OCI-LY7 (cell line): ENCODE data around the gene CXCL1. TPM values are rescaled to one million over a fixed set of nuclear protein-coding genes. Genes with fewer than 3 reads are reported as not detected.

Experiments
- BruUV-seq: library from RNA; stranded (reverse); fragments of 400-500 nt; replicated peaks from 2 replicates; lab custom pipeline; 2021; lab: Mats Ljungman, UMichigan
- CTCF ChIA-PET: fragments of 300-600 bp; sonication (Branson Sonifier 250); formaldehyde crosslinking; loops from one replicate; lab custom pipeline; 2022; ENCODE audit warnings: antibody characterized with exemption; ENCODE audit not compliant: unreplicated experiment; lab: Charles Lee
- POLR2A ChIA-PET: fragments of 300-600 bp; sonication (Branson Sonifier 250); formaldehyde crosslinking; loops from one replicate; lab custom pipeline; 2022; ENCODE audit warnings: antibody characterized with exemption; lab: Charles Lee
- DNase-seq: peaks from one replicate; pipeline ENCODE4 v3.0.0-alpha.2; 2015; ENCODE audit warnings: low spot score
- H2AFZ ChIP-seq: fragments of 200-600 bp; sonication (generic), shearing (Covaris generic); 2 replicates; pipeline ENCODE4 v1.6.1; 2014; ENCODE audit warnings: mild to moderate bottlenecking, antibody characterized with exemption, low read length, moderate library complexity
- H3K27ac ChIP-seq: fragments of 200-600 bp; sonication (generic); 2 replicates; pipeline ENCODE4 v1.5.1; 2014; ENCODE audit warnings: mixed run types, low read depth, mild to moderate bottlenecking, moderate library complexity, low read length, inconsistent platforms; ENCODE audit not compliant: poor library complexity, severe bottlenecking
- H3K36me3 ChIP-seq: fragments of 200-600 bp; sonication (generic); 2 replicates; pipeline ENCODE4 v1.6.1; 2014; ENCODE audit warnings: mild to moderate bottlenecking, antibody characterized with exemption, low read length, moderate library complexity, mixed read lengths; ENCODE audit not compliant: insufficient read depth
- H3K4me1 ChIP-seq: fragments of 200-600 bp; sonication (generic); 2 replicates; pipeline ENCODE4 v1.5.1; 2014; ENCODE audit warnings: mild to moderate bottlenecking, low read length; ENCODE audit not compliant: insufficient read depth, poor library complexity, severe bottlenecking
- H3K4me2 ChIP-seq: fragments of 200-600 bp; sonication (generic); 2 replicates; pipeline ENCODE4 v1.6.1; 2014; ENCODE audit warnings: mild to moderate bottlenecking, low read length
- H3K4me3 ChIP-seq: fragments of 200-600 bp; sonication (generic); 2 replicates; pipeline ENCODE4 v1.5.1; 2014; ENCODE audit warnings: mild to moderate bottlenecking, low read depth, low read length; ENCODE audit not compliant: poor library complexity, severe bottlenecking
- H3K79me2 ChIP-seq: fragments of 200-600 bp; sonication (generic); 2 replicates; pipeline ENCODE4 v1.6.1; 2016; ENCODE audit warnings: low read depth, mild to moderate bottlenecking, low read length, moderate library complexity, mixed read lengths; ENCODE audit not compliant: insufficient read depth
- H3K9me2 ChIP-seq: fragments of 200-600 bp; sonication (generic); 2 replicates; pipeline ENCODE4 v1.6.1; 2016; ENCODE audit warnings: mild to moderate bottlenecking, low read length, mixed read lengths; ENCODE audit not compliant: insufficient read depth
- H3K9me3 ChIP-seq: fragments of 200-600 bp; sonication (generic); 2 replicates; pipeline ENCODE4 v1.6.1; 2014; ENCODE audit warnings: mild to moderate bottlenecking, mixed run types, low read length, mixed read lengths
- H4K20me1 ChIP-seq: fragments of 200-600 bp; sonication (generic); 2 replicates; pipeline ENCODE4 v1.6.1; 2014; ENCODE audit warnings: mild to moderate bottlenecking, antibody characterized with exemption, low read length, moderate library complexity, mixed read lengths; ENCODE audit not compliant: insufficient read depth
- CTCF ChIP-seq: fragments of 200-600 bp; sonication (generic); conservative IDR thresholded peaks from 2 replicates; pipeline ENCODE4 v1.5.1; 2014; ENCODE audit warnings: mild to moderate bottlenecking, antibody characterized with exemption, low read length, moderate library complexity, mixed read lengths
- EZH2phosphoT487 ChIP-seq: fragments of 200-600 bp; sonication (generic); IDR thresholded peaks from 2 replicates; pipeline ENCODE4 v1.6.1; 2018; ENCODE audit warnings: low read depth, borderline replicate concordance, mild to moderate bottlenecking, mixed run types, antibody characterized with exemption, low read length, moderate library complexity, mixed read lengths
- intact Hi-C: fragments of 100-400 bp; cut with micrococcal nuclease; formaldehyde crosslinking; loops from one replicate; pipeline ENCODE4 v1.10.0; 2022; ENCODE audit not compliant: unreplicated experiment
- total RNA-seq, 2 experiments: library from RNA; depleted of rRNA in 1 of 2; stranded (reverse); fragments of >200 nt in 1 of 2; shearing (Covaris generic) in 1 of 2; gene quantifications; 2 replicates each; pipeline ENCODE4 v1.2.3, GENCODE V29; 2014 to 2022

Gene CXCL1
- total RNA-seq, 2 experiments from 2014 or later, result not detected

GRCh38 chr4:73842696-73843095, 26.5 kb upstream of the CXCL1 start:
- BruUV-seq, result no TSS peak
- no peak for DNase-seq
- no peaks in the 10 kb centered on the region for H4K20me1 ChIP-seq
- no peak overlapping the region for H3K27ac ChIP-seq
- H3K4me3 ChIP-seq, result no peak overlapping the region
- no peaks in the 10 kb centered on the region for H3K9me2 ChIP-seq
- H3K4me2 ChIP-seq, result no peak overlapping the region
- POLR2A ChIA-PET, result interaction anchor here (0.6 to 1.0 kb wide), 2 partner anchors 9 to 79 kb away, joined by 3 to 5 read pairs; no protein-coding TSS in a partner anchor
- no peak for TF ChIP-seq CTCF
- TF ChIP-seq EZH2phosphoT487, result no peak
- no peaks in the 10 kb centered on the region for H3K4me1 ChIP-seq
- H3K36me3 ChIP-seq, result no peaks in the 10 kb centered on the region
- H3K79me2 ChIP-seq, result no peaks in the 10 kb centered on the region
- intact Hi-C loops, result no loop called here
- CTCF ChIA-PET, result no interaction called here
- no peaks in the 10 kb centered on the region for H3K9me3 ChIP-seq
- H2AFZ ChIP-seq, result no peak overlapping the region

GRCh38 chr4:73843369-73843768, 25.8 kb upstream of the CXCL1 start:
- TF ChIP-seq EZH2phosphoT487, result no peak
- no peak for TF ChIP-seq CTCF
- Histone ChIP-seq H3K9me2 (no peaks in the 10 kb centered on the region), H3K9me3 (no peaks in the 10 kb centered on the region), H3K36me3 (no peaks in the 10 kb centered on the region), H3K4me3 (no peak overlapping the region), H3K79me2 (no peaks in the 10 kb centered on the region), H4K20me1 (no peaks in the 10 kb centered on the region), H3K4me1 (no peaks in the 10 kb centered on the region), H3K4me2 (no peak overlapping the region), H2AFZ (no peak overlapping the region), H3K27ac (no peak overlapping the region)
- ChIA-PET CTCF (no interaction called here), POLR2A (interaction anchor here (0.6 to 1.0 kb wide), 2 partner anchors 10 to 334 kb away, joined by 3 read pairs; no protein-coding TSS in a partner anchor)
- intact Hi-C loops, result no loop called here
- no peak for DNase-seq
- BruUV-seq, result no TSS peak

GRCh38 chr4:73844345-73844744, 24.8 kb upstream of the CXCL1 start:
- CTCF ChIA-PET, result no interaction called here
- no peaks in the 10 kb centered on the region for H3K9me3 ChIP-seq

More at GRCh38 chr4:73844345-73844744, 24.8 kb upstream of the CXCL1 start:
- BruUV-seq, result no TSS peak
- Histone ChIP-seq H3K36me3 (no peaks in the 10 kb centered on the region), H3K27ac (no peak overlapping the region), H4K20me1 (no peaks in the 10 kb centered on the region), H3K4me3 (no peak overlapping the region), H3K9me2 (no peaks in the 10 kb centered on the region), H3K4me1 (no peaks in the 10 kb centered on the region), H3K79me2 (no peaks in the 10 kb centered on the region), H3K4me2 (no peak overlapping the region), H2AFZ (no peak overlapping the region)
- TF ChIP-seq EZH2phosphoT487, result no peak
- no peak for TF ChIP-seq CTCF
- intact Hi-C loops, result no loop called here
- DNase-seq, result no peak
- POLR2A ChIA-PET, result interaction anchor here (1.4 kb wide), 1 partner anchor 20 kb away, joined by 3 read pairs; no protein-coding TSS in a partner anchor
